ENCODE results near the gene BEND6.

DNA sequence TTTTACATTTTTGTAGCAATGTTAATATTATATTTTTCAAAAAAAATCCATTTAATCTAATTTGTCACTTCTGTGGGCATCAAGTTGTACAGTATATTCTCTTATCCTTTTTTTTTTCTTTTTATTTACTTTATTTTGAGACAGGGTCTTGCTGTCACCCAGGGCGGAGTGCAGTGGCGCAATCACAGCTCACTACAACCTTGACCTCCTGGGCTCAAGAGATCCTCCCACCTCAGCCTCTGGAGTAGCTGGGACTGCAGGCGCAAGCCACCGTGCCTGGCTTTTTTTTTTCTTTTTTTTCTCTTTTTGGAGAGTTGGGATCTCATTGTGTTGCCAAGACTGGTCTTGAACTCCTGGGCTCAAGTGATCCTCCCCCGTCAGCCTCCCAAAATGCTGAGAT lies 14.4 kb upstream of the BEND6 start:
- no peak for TF ChIP-seq POLR2AphosphoS5 (IDR thresholded peaks at IDR 0.05)
- TF ChIP-seq, protein P1, sequence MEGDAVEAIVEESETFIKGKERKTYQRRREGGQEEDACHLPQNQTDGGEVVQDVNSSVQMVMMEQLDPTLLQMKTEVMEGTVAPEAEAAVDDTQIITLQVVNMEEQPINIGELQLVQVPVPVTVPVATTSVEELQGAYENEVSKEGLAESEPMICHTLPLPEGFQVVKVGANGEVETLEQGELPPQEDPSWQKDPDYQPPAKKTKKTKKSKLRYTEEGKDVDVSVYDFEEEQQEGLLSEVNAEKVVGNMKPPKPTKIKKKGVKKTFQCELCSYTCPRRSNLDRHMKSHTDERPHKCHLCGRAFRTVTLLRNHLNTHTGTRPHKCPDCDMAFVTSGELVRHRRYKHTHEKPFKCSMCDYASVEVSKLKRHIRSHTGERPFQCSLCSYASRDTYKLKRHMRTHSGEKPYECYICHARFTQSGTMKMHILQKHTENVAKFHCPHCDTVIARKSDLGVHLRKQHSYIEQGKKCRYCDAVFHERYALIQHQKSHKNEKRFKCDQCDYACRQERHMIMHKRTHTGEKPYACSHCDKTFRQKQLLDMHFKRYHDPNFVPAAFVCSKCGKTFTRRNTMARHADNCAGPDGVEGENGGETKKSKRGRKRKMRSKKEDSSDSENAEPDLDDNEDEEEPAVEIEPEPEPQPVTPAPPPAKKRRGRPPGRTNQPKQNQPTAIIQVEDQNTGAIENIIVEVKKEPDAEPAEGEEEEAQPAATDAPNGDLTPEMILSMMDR (IDR thresholded peaks at IDR 0.05 in 8 of 11, conservative IDR thresholded peaks at IDR 0.05 in 3 of 11): no peak
